Astrocyte (in vitro differentiated cells and primary cell): ENCODE measurements around the gene GNAS-AS1. TPM values are rescaled to one million over a fixed set of nuclear protein-coding genes. Genes with fewer than 3 reads are reported as not detected.

Source experiments
- DNase-seq: peaks from one replicate; pipeline ENCODE4 v3.0.0-alpha.2; 2010; ENCODE audit warnings: low read depth
- FAIRE-seq: peaks from 2 replicates; lab custom pipeline; 2011; peaks lifted over from hg19 to GRCh38; lab: Jason Lieb, UNC
- H2AFZ ChIP-seq: 2 replicates; pipeline ENCODE4 v1.6.0; 2012; ENCODE audit warnings: low read depth, low read length, inconsistent platforms
- H3K27ac ChIP-seq: 2 replicates; pipeline ENCODE4 v1.5.1; 2011; ENCODE audit warnings: low read depth, low read length, inconsistent platforms
- H3K27me3 ChIP-seq: 2 replicates; pipeline ENCODE4 v1.6.0; 2011; ENCODE audit warnings: low read length, inconsistent platforms; ENCODE audit not compliant: insufficient read depth
- H3K36me3 ChIP-seq: 2 replicates; pipeline ENCODE4 v1.5.1; 2011; ENCODE audit warnings: low read length, inconsistent platforms; ENCODE audit not compliant: insufficient read depth
- H3K4me1 ChIP-seq: 2 replicates; pipeline ENCODE4 v1.5.1; 2011; ENCODE audit warnings: low read length, inconsistent platforms; ENCODE audit not compliant: insufficient read depth
- H3K4me2 ChIP-seq: 2 replicates; pipeline ENCODE4 v1.6.0; 2012; ENCODE audit warnings: low read length, inconsistent platforms
- H3K4me3 ChIP-seq: 2 replicates; pipeline ENCODE4 v1.5.1; 2011; ENCODE audit warnings: low read depth, mild to moderate bottlenecking, low read length, inconsistent platforms; ENCODE audit not compliant: insufficient read depth
- H3K79me2 ChIP-seq: 2 replicates; pipeline ENCODE4 v1.6.0; 2012; ENCODE audit warnings: mild to moderate bottlenecking, low read length, inconsistent platforms; ENCODE audit not compliant: insufficient read depth
- H3K9ac ChIP-seq: 2 replicates; pipeline ENCODE4 v1.6.0; 2012; ENCODE audit warnings: mild to moderate bottlenecking, low read length, inconsistent platforms
- H3K9me3 ChIP-seq: 2 replicates; pipeline ENCODE4 v1.5.1; 2012; ENCODE audit warnings: low read depth, mild to moderate bottlenecking, low read length, inconsistent platforms; ENCODE audit not compliant: insufficient read depth
- H4K20me1 ChIP-seq: 2 replicates; pipeline ENCODE4 v1.6.0; 2012; ENCODE audit warnings: low read length, inconsistent platforms; ENCODE audit not compliant: insufficient read depth
- H3K27ac Mint-ChIP-seq: one replicate; pipeline ENCODE4 v1.8.0; 2021; ENCODE audit warnings: mild to moderate bottlenecking, mixed read lengths; ENCODE audit not compliant: unreplicated experiment
- H3K27me3 Mint-ChIP-seq: one replicate; pipeline ENCODE4 v1.8.0; 2021; ENCODE audit warnings: low read depth, mixed read lengths; ENCODE audit not compliant: unreplicated experiment
- H3K36me3 Mint-ChIP-seq: one replicate; pipeline ENCODE4 v1.8.0; 2021; ENCODE audit warnings: low read depth, mixed read lengths; ENCODE audit not compliant: unreplicated experiment
- H3K4me1 Mint-ChIP-seq: one replicate; pipeline ENCODE4 v1.8.0; 2021; ENCODE audit warnings: low read depth, mixed read lengths; ENCODE audit not compliant: unreplicated experiment
- H3K4me3 Mint-ChIP-seq: one replicate; pipeline ENCODE4 v1.8.0; 2021; ENCODE audit warnings: mild to moderate bottlenecking, moderate library complexity, mixed read lengths; ENCODE audit not compliant: unreplicated experiment
- H3K9me3 Mint-ChIP-seq: one replicate; pipeline ENCODE4 v1.8.0; 2021; ENCODE audit warnings: mild to moderate bottlenecking, mixed read lengths; ENCODE audit not compliant: unreplicated experiment
- EZH2 ChIP-seq: IDR thresholded peaks from 2 replicates; pipeline ENCODE4 v1.6.1; 2012; ENCODE audit warnings: mild to moderate bottlenecking, low read length, inconsistent platforms; ENCODE audit not compliant: insufficient read depth
- total RNA-seq: library from RNA; stranded (reverse); gene quantifications from 2 replicates; pipeline ENCODE4 v1.2.1, GENCODE V29; 2021
- TF ChIP-seq, protein P1 (sequence below): IDR thresholded peaks from 2 replicates; pipeline ENCODE4 v1.5.1; 2011; ENCODE audit warnings: low read depth, mild to moderate bottlenecking, inconsistent platforms, low read length, moderate library complexity; ENCODE audit not compliant: insufficient read depth

The GNAS-AS1 gene
- total RNA-seq, 1 donor from 2014 or later = 3.8 TPM

DNA sequence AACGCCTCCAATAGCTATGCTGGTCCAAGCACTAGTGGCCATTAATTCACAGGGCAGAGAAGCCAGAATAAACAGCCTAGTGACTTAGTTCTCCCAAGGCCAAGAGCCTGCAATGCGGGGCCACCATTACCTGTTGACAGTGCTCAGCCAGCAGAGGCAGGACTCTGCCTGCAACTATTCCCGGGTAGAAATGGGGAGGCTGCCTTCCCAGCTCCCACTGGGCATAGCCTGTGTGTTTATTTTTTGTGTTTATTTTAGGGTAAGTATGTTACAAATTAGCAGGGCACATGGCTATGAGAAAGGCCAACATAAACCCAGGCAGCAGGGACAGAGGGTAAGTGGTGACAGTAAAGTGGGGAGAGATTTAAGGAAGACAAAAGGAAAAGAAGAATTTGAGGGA is 5.0 kb downstream of the GNAS-AS1 start:
- H3K36me3 ChIP-seq = no peaks in the 10 kb centered on the region
- H3K4me3 Mint-ChIP-seq = no peak overlapping the region
- peaks cover 19% of the 10 kb centered on the region for H3K27me3 Mint-ChIP-seq
- H2AFZ ChIP-seq = no peak overlapping the region
- H3K79me2 ChIP-seq = peaks cover 39% of the 10 kb centered on the region
- H3K27me3 ChIP-seq = peaks cover 25% of the 10 kb centered on the region
- TF ChIP-seq, protein P1, sequence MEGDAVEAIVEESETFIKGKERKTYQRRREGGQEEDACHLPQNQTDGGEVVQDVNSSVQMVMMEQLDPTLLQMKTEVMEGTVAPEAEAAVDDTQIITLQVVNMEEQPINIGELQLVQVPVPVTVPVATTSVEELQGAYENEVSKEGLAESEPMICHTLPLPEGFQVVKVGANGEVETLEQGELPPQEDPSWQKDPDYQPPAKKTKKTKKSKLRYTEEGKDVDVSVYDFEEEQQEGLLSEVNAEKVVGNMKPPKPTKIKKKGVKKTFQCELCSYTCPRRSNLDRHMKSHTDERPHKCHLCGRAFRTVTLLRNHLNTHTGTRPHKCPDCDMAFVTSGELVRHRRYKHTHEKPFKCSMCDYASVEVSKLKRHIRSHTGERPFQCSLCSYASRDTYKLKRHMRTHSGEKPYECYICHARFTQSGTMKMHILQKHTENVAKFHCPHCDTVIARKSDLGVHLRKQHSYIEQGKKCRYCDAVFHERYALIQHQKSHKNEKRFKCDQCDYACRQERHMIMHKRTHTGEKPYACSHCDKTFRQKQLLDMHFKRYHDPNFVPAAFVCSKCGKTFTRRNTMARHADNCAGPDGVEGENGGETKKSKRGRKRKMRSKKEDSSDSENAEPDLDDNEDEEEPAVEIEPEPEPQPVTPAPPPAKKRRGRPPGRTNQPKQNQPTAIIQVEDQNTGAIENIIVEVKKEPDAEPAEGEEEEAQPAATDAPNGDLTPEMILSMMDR = no peak
- no peak for TF ChIP-seq EZH2
- no peak overlapping the region for H3K4me3 ChIP-seq
- no peaks in the 10 kb centered on the region for H3K4me1 ChIP-seq
- H3K27ac ChIP-seq = no peak overlapping the region
- H4K20me1 ChIP-seq = peaks cover 19% of the 10 kb centered on the region
- peaks cover 31% of the 10 kb centered on the region for H3K4me1 Mint-ChIP-seq
- H3K27ac Mint-ChIP-seq = peak overlapping the region; percentile 2
- peaks cover 3% of the 10 kb centered on the region for H3K9me3 Mint-ChIP-seq
- no peaks in the 10 kb centered on the region for H3K9me3 ChIP-seq
- H3K4me2 ChIP-seq = no peak overlapping the region
- DNase-seq (no peak), FAIRE-seq (no peak)
- peaks cover 13% of the 10 kb centered on the region for H3K36me3 Mint-ChIP-seq
- no peak overlapping the region for H3K9ac ChIP-seq

DNA sequence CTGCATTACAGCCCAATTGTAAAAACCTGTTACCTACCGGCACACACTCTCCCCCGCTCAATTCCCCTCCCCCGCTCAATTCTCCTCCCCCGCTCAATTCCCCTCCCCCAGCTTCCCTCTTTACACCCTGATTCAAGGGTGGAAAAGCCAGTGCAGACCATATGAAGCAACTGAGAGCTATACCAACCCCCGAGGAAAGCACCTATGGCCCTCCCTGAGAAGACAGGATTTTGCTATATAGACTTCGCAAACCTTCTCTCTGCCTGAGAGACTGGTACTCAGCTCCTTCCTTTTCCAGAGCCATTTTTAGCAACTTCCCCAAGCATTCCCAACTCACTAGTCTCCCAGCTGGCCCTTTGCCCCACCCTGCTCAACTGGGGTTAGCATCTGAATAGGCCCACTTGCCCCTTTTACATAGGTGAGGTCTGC is 7.6 kb downstream of the GNAS-AS1 start:
- Histone ChIP-seq H3K4me2 (no peak overlapping the region), H2AFZ (no peak overlapping the region), H3K4me3 (no peak overlapping the region), H3K9ac (no peak overlapping the region), H3K27ac (no peak overlapping the region), H3K79me2 (peaks cover 15% of the 10 kb centered on the region), H3K4me1 (peaks cover 3% of the 10 kb centered on the region), H4K20me1 (peaks cover 19% of the 10 kb centered on the region), H3K36me3 (no peaks in the 10 kb centered on the region), H3K9me3 (no peaks in the 10 kb centered on the region), H3K27me3 (peaks cover 40% of the 10 kb centered on the region)
- Mint-ChIP-seq H3K27ac (no peak overlapping the region), H3K9me3 (peaks cover 2% of the 10 kb centered on the region), H3K4me1 (peaks cover 22% of the 10 kb centered on the region), H3K4me3 (peak overlapping the region; percentile 27), H3K27me3 (peaks cover 27% of the 10 kb centered on the region), H3K36me3 (peaks cover 14% of the 10 kb centered on the region)
- TF ChIP-seq, protein P1 = no peak
- TF ChIP-seq EZH2 = no peak
- no peak for FAIRE-seq
- no peak for DNase-seq

DNA sequence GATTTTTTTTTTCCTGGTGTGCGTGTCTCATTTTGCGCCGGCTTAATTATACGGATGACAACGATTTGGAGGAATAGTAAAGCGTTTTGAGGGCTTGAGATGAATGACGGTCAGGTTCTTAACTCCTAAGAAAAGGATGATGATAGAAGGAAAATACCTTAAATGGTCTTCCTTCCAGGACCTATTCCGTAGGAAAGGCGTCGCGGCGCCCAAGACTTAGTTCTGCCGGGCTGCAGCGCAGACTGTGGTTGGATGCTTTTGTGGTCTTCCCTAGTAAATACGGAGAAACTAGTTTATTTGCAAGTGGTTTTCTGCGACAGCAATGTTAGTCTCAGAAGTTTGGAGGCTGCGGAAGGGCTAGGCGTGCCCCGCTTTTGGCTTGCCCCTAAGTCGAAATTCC is 8.4 kb downstream of the GNAS-AS1 start:
- Histone ChIP-seq H3K27me3 (peaks cover 40% of the 10 kb centered on the region), H3K27ac (no peak overlapping the region), H3K36me3 (no peaks in the 10 kb centered on the region), H3K79me2 (peaks cover 13% of the 10 kb centered on the region), H4K20me1 (peaks cover 24% of the 10 kb centered on the region), H2AFZ (no peak overlapping the region), H3K4me2 (no peak overlapping the region), H3K9me3 (no peaks in the 10 kb centered on the region), H3K4me3 (no peak overlapping the region), H3K9ac (no peak overlapping the region), H3K4me1 (peaks cover 3% of the 10 kb centered on the region)
- peaks cover 13% of the 10 kb centered on the region for H3K36me3 Mint-ChIP-seq
- DNase-seq = no peak
- peak overlapping the region; percentile 63 for H3K4me3 Mint-ChIP-seq
- H3K9me3 Mint-ChIP-seq = peaks cover 2% of the 10 kb centered on the region
- no peak for TF ChIP-seq EZH2
- TF ChIP-seq, protein P1 = no peak
- FAIRE-seq = no peak
- H3K27me3 Mint-ChIP-seq = peaks cover 30% of the 10 kb centered on the region
- H3K4me1 Mint-ChIP-seq = peaks cover 15% of the 10 kb centered on the region
- H3K27ac Mint-ChIP-seq = no peak overlapping the region
